ENCODE measurements around the gene SPRYD7. TPM values are rescaled to one million over a fixed set of nuclear protein-coding genes. Genes with fewer than 3 reads are reported as not detected.

Gene SPRYD7
- polyA plus RNA-seq, 1 of the 3 experiments (the other 2 are of a cell fraction) = 8.6 TPM

- Histone ChIP-seq H3K9ac (no peak overlapping the region), H3K79me2 (ENCODE audit: insufficient read depth) (no peaks in the 10 kb centered on the region), H2AFZ (ENCODE audit: low read depth) (no peak overlapping the region), H3K4me3 (ENCODE audit: low read depth in 2 of 2, low read length in 1 of 2) (no peak overlapping the region), H3F3A (replicated peaks; ENCODE audit: insufficient read depth) (no peaks in the 10 kb centered on the region), H3K4me1 (ENCODE audit: control insufficient read depth in 1 of 2, insufficient read depth in 2 of 2, low read depth in 1 of 2, low read length in 1 of 2) (no peaks in the 10 kb centered on the region), H3K27me3 (ENCODE audit: insufficient read depth) (no peaks in the 10 kb centered on the region), H3K9me3 (no peaks in the 10 kb centered on the region), H3K9me2 (no peaks in the 10 kb centered on the region), H3K36me3 (replicated peaks in 1 of 2; ENCODE audit: control insufficient read depth in 1 of 2, insufficient read depth in 2 of 2, low read length in 1 of 2) (no peaks in the 10 kb centered on the region), H3K27ac (ENCODE audit: low read depth in 2 of 2, low read length in 1 of 2) (no peak overlapping the region), H3K4me2 (no peak overlapping the region), H4K20me1 (ENCODE audit: insufficient read depth) (no peaks in the 10 kb centered on the region)
- WGBS (ENCODE audit: low lambda C conversion rate) = 30% methylated on average over 3 of the region's 3 CpGs
- TF ChIP-seq, protein P1, sequence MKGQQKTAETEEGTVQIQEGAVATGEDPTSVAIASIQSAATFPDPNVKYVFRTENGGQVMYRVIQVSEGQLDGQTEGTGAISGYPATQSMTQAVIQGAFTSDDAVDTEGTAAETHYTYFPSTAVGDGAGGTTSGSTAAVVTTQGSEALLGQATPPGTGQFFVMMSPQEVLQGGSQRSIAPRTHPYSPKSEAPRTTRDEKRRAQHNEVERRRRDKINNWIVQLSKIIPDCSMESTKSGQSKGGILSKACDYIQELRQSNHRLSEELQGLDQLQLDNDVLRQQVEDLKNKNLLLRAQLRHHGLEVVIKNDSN (IDR thresholded peaks at IDR 0.05; ENCODE audit: borderline replicate concordance, low read depth) = no peak
- TF ChIP-seq FOSL2 (IDR thresholded peaks at IDR 0.05; ENCODE audit: borderline replicate concordance, low read depth) (no peak), NFIC (IDR thresholded peaks at IDR 0.05; ENCODE audit: borderline replicate concordance) (no peak), SIN3A (IDR thresholded peaks at IDR 0.05; ENCODE audit: borderline replicate concordance, low read depth, low read length) (no peak), TCF12 (IDR thresholded peaks at IDR 0.05) (no peak), RFX5 (IDR thresholded peaks at IDR 0.05; ENCODE audit: low read length) (no peak), CHD2 (IDR thresholded peaks at IDR 0.05; ENCODE audit: low read length, partially characterized antibody) (no peak), EZH2phosphoT487 (IDR thresholded peaks at IDR 0.05; ENCODE audit: borderline replicate concordance, low read depth) (no peak), RAD21 (IDR thresholded peaks at IDR 0.05; ENCODE audit: low read length) (no peak)
- TF ChIP-seq, protein P2, sequence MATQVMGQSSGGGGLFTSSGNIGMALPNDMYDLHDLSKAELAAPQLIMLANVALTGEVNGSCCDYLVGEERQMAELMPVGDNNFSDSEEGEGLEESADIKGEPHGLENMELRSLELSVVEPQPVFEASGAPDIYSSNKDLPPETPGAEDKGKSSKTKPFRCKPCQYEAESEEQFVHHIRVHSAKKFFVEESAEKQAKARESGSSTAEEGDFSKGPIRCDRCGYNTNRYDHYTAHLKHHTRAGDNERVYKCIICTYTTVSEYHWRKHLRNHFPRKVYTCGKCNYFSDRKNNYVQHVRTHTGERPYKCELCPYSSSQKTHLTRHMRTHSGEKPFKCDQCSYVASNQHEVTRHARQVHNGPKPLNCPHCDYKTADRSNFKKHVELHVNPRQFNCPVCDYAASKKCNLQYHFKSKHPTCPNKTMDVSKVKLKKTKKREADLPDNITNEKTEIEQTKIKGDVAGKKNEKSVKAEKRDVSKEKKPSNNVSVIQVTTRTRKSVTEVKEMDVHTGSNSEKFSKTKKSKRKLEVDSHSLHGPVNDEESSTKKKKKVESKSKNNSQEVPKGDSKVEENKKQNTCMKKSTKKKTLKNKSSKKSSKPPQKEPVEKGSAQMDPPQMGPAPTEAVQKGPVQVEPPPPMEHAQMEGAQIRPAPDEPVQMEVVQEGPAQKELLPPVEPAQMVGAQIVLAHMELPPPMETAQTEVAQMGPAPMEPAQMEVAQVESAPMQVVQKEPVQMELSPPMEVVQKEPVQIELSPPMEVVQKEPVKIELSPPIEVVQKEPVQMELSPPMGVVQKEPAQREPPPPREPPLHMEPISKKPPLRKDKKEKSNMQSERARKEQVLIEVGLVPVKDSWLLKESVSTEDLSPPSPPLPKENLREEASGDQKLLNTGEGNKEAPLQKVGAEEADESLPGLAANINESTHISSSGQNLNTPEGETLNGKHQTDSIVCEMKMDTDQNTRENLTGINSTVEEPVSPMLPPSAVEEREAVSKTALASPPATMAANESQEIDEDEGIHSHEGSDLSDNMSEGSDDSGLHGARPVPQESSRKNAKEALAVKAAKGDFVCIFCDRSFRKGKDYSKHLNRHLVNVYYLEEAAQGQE (IDR thresholded peaks at IDR 0.05; ENCODE audit: low read depth, low read length) = no peak
- CTCF ChIA-PET = no interaction called here
- no peak for DNase-seq
- POLR2A ChIA-PET = no interaction called here
Measured at GRCh38 chr13:49897713-49898112, 38.4 kb downstream of the SPRYD7 start.

- Histone ChIP-seq H3K79me2 (ENCODE audit: insufficient read depth) (no peaks in the 10 kb centered on the region), H4K20me1 (ENCODE audit: insufficient read depth) (no peaks in the 10 kb centered on the region), H3K9me3 (no peaks in the 10 kb centered on the region), H3F3A (replicated peaks; ENCODE audit: insufficient read depth) (no peaks in the 10 kb centered on the region), H3K4me2 (no peak overlapping the region), H3K27me3 (ENCODE audit: insufficient read depth) (no peaks in the 10 kb centered on the region), H3K27ac (ENCODE audit: low read depth in 2 of 2, low read length in 1 of 2) (no peak overlapping the region), H2AFZ (ENCODE audit: low read depth) (no peak overlapping the region), H3K4me3 (ENCODE audit: low read depth in 2 of 2, low read length in 1 of 2) (no peak overlapping the region), H3K9ac (no peak overlapping the region), H3K9me2 (no peaks in the 10 kb centered on the region), H3K36me3 (replicated peaks in 1 of 2; ENCODE audit: control insufficient read depth in 1 of 2, insufficient read depth in 2 of 2, low read length in 1 of 2) (no peaks in the 10 kb centered on the region), H3K4me1 (ENCODE audit: control insufficient read depth in 1 of 2, insufficient read depth in 2 of 2, low read depth in 1 of 2, low read length in 1 of 2) (no peaks in the 10 kb centered on the region)
- ChIA-PET CTCF (no interaction called here), POLR2A (no interaction called here)
- 83% methylated on average over 4 of the region's 4 CpGs for WGBS (ENCODE audit: low lambda C conversion rate)
- TF ChIP-seq ELF1 (IDR thresholded peaks at IDR 0.05) (no peak), RXRA (IDR thresholded peaks at IDR 0.05; ENCODE audit: borderline replicate concordance, low read depth) (no peak), GATA2 (CRISPR knock-in tag; IDR thresholded peaks at IDR 0.05) (no peak), SMC3 (IDR thresholded peaks at IDR 0.05; ENCODE audit: low read depth, low read length) (no peak), EP300 (IDR thresholded peaks at IDR 0.05; ENCODE audit: borderline replicate concordance in 1 of 2, low read depth in 1 of 2, low read length in 1 of 2) (no peak), CHD2 (IDR thresholded peaks at IDR 0.05; ENCODE audit: low read length, partially characterized antibody) (no peak), RFX5 (IDR thresholded peaks at IDR 0.05; ENCODE audit: low read length) (no peak), NRF1 (IDR thresholded peaks at IDR 0.05; ENCODE audit: low read depth, low read length) (no peak), RCOR1 (IDR thresholded peaks at IDR 0.05; ENCODE audit: low read length) (no peak), FOXM1 (IDR thresholded peaks at IDR 0.05; ENCODE audit: low read depth) (no peak), USF2 (IDR thresholded peaks at IDR 0.05; ENCODE audit: borderline replicate concordance, low read depth, low read length) (no peak), TEAD4 (IDR thresholded peaks at IDR 0.05; ENCODE audit: borderline replicate concordance, insufficient read depth) (no peak), NFIC (IDR thresholded peaks at IDR 0.05; ENCODE audit: borderline replicate concordance) (no peak)
- TF ChIP-seq, protein P1 (IDR thresholded peaks at IDR 0.05; ENCODE audit: borderline replicate concordance, low read depth) = no peak
- TF ChIP-seq, protein P3, sequence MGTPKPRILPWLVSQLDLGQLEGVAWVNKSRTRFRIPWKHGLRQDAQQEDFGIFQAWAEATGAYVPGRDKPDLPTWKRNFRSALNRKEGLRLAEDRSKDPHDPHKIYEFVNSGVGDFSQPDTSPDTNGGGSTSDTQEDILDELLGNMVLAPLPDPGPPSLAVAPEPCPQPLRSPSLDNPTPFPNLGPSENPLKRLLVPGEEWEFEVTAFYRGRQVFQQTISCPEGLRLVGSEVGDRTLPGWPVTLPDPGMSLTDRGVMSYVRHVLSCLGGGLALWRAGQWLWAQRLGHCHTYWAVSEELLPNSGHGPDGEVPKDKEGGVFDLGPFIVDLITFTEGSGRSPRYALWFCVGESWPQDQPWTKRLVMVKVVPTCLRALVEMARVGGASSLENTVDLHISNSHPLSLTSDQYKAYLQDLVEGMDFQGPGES (IDR thresholded peaks at IDR 0.05; ENCODE audit: low read depth, low read length) = no peak
- DNase-seq = no peak
Measured at GRCh38 chr13:49895826-49896225, 40.3 kb downstream of the SPRYD7 start.

Measured in SK-N-SH (cell line).